ENCODE measurements around the gene SUCLG2.

DNA sequence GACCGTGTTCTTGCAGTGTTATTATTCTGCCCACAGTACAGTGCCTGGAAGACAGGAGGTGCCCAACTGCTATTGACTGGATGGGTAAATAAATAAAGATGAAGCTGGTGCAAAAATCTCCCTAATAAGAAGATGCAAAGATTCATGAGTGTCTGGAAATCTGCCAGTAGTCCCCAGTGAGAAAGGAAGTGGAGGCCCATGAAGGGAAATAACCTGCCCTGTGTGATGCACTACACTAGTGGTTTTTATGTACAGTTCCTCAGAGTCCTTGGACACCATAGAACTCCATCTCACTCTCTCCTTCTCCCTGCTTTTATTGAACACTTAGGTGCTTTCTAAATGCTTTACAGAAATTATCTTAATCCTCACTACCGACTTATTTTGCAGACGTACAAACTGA is 8.3 kb upstream of the SUCLG2 start:
- no peak for TF ChIP-seq EZH2phosphoT487 (IDR thresholded peaks at IDR 0.05; ENCODE audit: insufficient read depth, low read depth)
- TF ChIP-seq EZH2 (IDR thresholded peaks at IDR 0.05; ENCODE audit: insufficient read depth, poor library complexity, severe bottlenecking) = no peak
